T-cell (primary cell): Measurements from ENCODE around the gene PFDN6. TPM values are rescaled to one million over a fixed set of nuclear protein-coding genes. Genes with fewer than 3 reads are reported as not detected.

Experiments
- ATAC-seq, 4 experiments: fragments of 200-7000 bp in 3 of 4; fragments of 150-1000 bp in 1 of 4; cut with Tn5 transposase; replicated peaks in 1 of 4; 1 replicate in 3 of 4; 2 replicates in 1 of 4; pipeline ENCODE4 v1.10.0; 2021; ENCODE audit warnings: moderate library complexity in 3 of 4, mild to moderate bottlenecking in 2 of 4, moderate number of reproducible peaks in 1 of 4
- CTCF ChIA-PET, 2 donors: fragments of 300-600 bp; sonication (Branson Sonifier 250); formaldehyde crosslinking; loops; one replicate each; lab custom pipeline; 2022; ENCODE audit warnings: antibody characterized with exemption in 2 of 2; lab: Charles Lee
- POLR2A ChIA-PET, 2 donors: fragments of 300-600 bp; sonication (Branson Sonifier 250); formaldehyde crosslinking; loops; one replicate each; lab custom pipeline; 2022; ENCODE audit warnings: antibody characterized with exemption in 2 of 2; lab: Charles Lee
- DNase-seq, 35 experiments: peaks; one replicate each; pipeline versions ENCODE4 v3.0.0 to v3.0.0-alpha.2; 2013 to 2023
- H3K27ac ChIP-seq: one replicate; pipeline ENCODE4 v1.5.1; 2013; ENCODE audit warnings: low read length
- H3K27me3 ChIP-seq, 2 experiments: replicated peaks in 1 of 2; 1 replicate in 1 of 2; 2 replicates in 1 of 2; pipeline versions ENCODE4 v1.6.1 to v1.7.0; 2013; ENCODE audit warnings: low read length in 1 of 2, mixed read lengths in 1 of 2; ENCODE audit not compliant: control insufficient read depth in 2 of 2, insufficient read depth in 2 of 2; ENCODE audit errors: extremely low read depth in 1 of 2
- H3K36me3 ChIP-seq, 2 donors: 1 replicate in 1 of 2; 2 replicates in 1 of 2; pipeline versions ENCODE4 v1.6.1 to v1.7.0; 2013; ENCODE audit warnings: low read length in 1 of 2; ENCODE audit not compliant: control insufficient read depth in 2 of 2, insufficient read depth in 1 of 2; ENCODE audit errors: extremely low read depth in 1 of 2
- H3K4me1 ChIP-seq, 2 experiments: 1 replicate in 1 of 2; 2 replicates in 1 of 2; pipeline versions ENCODE4 v1.6.1 to v1.7.0; 2013; ENCODE audit warnings: low read length in 2 of 2, mixed read lengths in 1 of 2; ENCODE audit not compliant: insufficient read depth in 2 of 2, control insufficient read depth in 1 of 2; ENCODE audit errors: extremely low read depth in 1 of 2
- H3K4me3 ChIP-seq, 2 donors: 1 replicate in 1 of 2; 2 replicates in 1 of 2; pipeline versions ENCODE4 v1.5.1 to v1.7.0; 2013; ENCODE audit warnings: mild to moderate bottlenecking in 2 of 2, low read length in 1 of 2, moderate library complexity in 1 of 2; ENCODE audit not compliant: control insufficient read depth in 1 of 2; ENCODE audit errors: extremely low read depth in 1 of 2
- H3K9me3 ChIP-seq: 2 replicates; pipeline ENCODE4 v1.7.0; 2013
- H3K27ac Mint-ChIP-seq, 2 donors: one replicate each; pipeline ENCODE4 v1.8.0; 2020 to 2021; ENCODE audit warnings: mild to moderate bottlenecking in 2 of 2, mixed read lengths in 2 of 2
- H3K27me3 Mint-ChIP-seq, 2 donors: one replicate each; pipeline ENCODE4 v1.8.0; 2021 to 2022; ENCODE audit warnings: mixed read lengths in 2 of 2
- H3K36me3 Mint-ChIP-seq: one replicate; pipeline ENCODE4 v1.8.0; 2021; ENCODE audit warnings: mixed read lengths
- H3K4me1 Mint-ChIP-seq, 3 donors: one replicate each; pipeline ENCODE4 v1.8.0; 2020 to 2022; ENCODE audit warnings: mixed read lengths in 3 of 3, mild to moderate bottlenecking in 1 of 3
- H3K4me3 Mint-ChIP-seq, 3 donors: one replicate each; pipeline ENCODE4 v1.8.0; 2020 to 2022; ENCODE audit warnings: mild to moderate bottlenecking in 3 of 3, mixed read lengths in 3 of 3, moderate library complexity in 3 of 3
- H3K9me3 Mint-ChIP-seq, 3 donors: one replicate each; pipeline ENCODE4 v1.8.0; 2020 to 2022; ENCODE audit warnings: mixed read lengths in 3 of 3
- WGBS: methylation state at CpG from one replicate; pipeline ENCODE4 v1.1.5; 2013; ENCODE audit warnings: missing lambda C conversion rate; ENCODE audit not compliant: insufficient coverage; 5-methylcytosine and 5-hydroxymethylcytosine counted together
- total RNA-seq, 35 experiments: library from RNA in 6 of 35; stranded (reverse) in 6 of 35; fragments of 120-200 nt in 1 of 35; gene quantifications; one replicate each; pipeline versions ENCODE4 v1.2.1 to v1.2.4 and lab custom pipeline; 2013 to 2026

The PFDN6 gene
- total RNA-seq, 5 donors from 2014 or later (not counting 1 experiment from before 2014, with no cell fraction given) = 16.1 to 51.4 (median 40.5) TPM

DNA sequence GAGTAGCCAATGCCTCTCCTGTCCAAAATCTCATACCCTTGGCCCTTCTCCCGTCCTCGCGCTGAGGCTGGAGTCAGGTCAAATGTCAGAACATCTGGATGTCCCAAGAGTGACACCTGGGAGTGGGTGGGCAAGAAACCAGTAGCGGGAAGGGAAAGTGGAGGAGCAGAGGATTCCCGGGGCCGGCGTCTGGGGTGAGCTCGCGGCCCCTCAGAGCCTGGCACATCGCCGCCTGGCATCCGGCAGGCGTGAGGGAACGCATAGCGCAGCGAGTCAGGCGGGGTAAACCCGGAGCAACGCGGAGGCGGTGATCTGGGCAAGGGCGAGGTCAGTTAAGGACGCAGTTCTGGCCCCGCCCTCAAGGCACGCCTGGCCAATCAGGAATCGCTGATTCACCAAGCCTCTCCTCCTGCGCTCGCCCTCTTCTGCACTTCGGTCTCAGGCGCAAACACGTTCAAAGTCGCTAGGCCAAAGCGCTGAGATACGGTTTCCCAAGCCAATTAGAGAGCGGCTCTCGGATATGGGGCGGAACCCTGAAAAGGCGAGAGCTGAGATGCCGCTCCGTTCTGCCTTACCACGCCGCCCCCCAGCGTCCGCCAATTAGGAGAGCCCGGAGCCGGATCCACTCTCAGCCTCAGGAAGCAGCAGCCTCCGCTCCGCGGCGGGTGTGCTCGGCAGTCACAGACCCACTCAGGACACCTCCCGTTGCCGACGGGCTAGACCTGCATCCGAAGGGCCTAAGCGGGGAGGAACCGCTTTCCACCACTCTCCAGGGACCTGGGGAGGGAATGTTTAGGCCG is 40.3 kb upstream of the PFDN6 start:
- H3K9me3 ChIP-seq = no peaks in the 10 kb centered on the region
- DNase-seq (peak; percentile 91 to 99 (median 94)), ATAC-seq (peak; percentile 87 to 90 (median 90))
- ChIA-PET CTCF (interaction anchor here in 1 of 2 donors (0.6 to 2.3 kb wide), 28 partner anchors 11 to 381 kb away, joined by 3 to 16 read pairs (median 5); partner anchors contain the start of genes HLA-DPB1, HSD17B8, PFDN6 and RGL2), POLR2A (interaction anchor here (0.6 to 1.1 kb wide), 5 partner anchors 22 to 277 kb away, joined by 3 read pairs; no protein-coding TSS in a partner anchor)
- peaks cover 0 to 2% of the 10 kb centered on the region in 2 experiments for H3K27me3 ChIP-seq
- Mint-ChIP-seq H3K4me3 (peak overlapping the region; percentile 87 to 97 (median 87)), H3K27ac (peak overlapping the region; percentile 98), H3K4me1 (peaks cover 38 to 39% (median 39%) of the 10 kb centered on the region in 3 donors), H3K27me3 (no peaks in the 10 kb centered on the region), H3K9me3 (no peaks in the 10 kb centered on the region), H3K36me3 (peaks cover 5% of the 10 kb centered on the region)
- 1% methylated on average over 51 of the region's 58 CpGs for WGBS
- H3K4me1 ChIP-seq = peaks cover 19 to 31% of the 10 kb centered on the region in 2 experiments
- H3K27ac ChIP-seq = peak overlapping the region; percentile 95
- peaks cover 0 to 16% of the 10 kb centered on the region in 2 donors for H3K36me3 ChIP-seq
- H3K4me3 ChIP-seq = peak overlapping the region; percentile 58 to 83

DNA sequence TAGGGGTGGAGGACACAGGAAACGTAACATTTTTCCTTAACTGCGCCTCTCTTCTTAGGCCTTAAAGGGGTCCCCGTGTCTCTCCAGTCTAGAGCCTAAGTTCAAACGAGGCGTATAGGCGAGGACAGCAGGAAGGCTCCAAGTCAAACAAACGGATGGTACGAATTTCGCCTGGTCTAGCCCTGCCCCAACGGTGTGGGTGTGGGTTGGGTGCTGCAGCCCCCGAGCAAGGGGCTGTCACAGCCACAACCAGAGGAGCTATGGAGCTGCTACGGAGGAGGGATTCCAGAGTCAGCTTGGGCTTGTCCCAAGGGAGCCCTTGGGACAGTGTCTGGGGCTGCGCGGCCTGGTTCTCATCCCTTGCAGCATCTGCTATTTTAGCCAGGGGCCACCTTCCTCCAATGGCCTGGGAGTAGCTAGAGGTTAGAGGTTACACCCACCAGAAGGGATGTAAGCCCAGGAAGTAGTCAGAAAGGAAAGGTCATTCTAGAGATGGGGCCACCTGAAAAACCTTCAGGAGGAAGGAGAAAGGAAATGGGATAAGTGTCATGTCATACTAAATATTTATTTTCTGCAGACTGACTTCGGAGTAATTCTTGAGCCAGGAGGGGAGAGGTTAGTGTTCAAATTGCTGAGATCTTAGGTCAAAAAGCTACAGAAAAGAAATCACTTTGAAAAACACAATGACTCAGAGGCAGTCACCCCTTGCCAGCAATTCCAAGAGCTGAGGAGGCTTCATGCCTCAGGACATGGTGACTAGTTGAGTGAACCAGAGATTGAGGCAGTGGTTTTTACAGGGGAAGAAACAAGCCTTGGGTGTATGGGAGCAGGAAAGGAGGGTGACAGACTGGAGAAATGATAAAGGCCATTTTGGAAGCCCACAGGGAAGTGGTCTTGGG is 39.4 kb upstream of the PFDN6 start:
- Mint-ChIP-seq H3K36me3 (peaks cover 5% of the 10 kb centered on the region), H3K27me3 (no peaks in the 10 kb centered on the region), H3K4me3 (peak overlapping the region; percentile 87 to 97 (median 87)), H3K27ac (peak overlapping the region; percentile 98), H3K4me1 (peaks cover 38 to 39% (median 39%) of the 10 kb centered on the region in 3 donors), H3K9me3 (no peaks in the 10 kb centered on the region)
- WGBS = 26% methylated on average over 11 of the region's 15 CpGs
- Histone ChIP-seq H3K9me3 (no peaks in the 10 kb centered on the region), H3K4me3 (peak overlapping the region; percentile 58 to 83), H3K27me3 (peaks cover 0 to 2% of the 10 kb centered on the region in 2 experiments), H3K4me1 (peaks cover 19 to 31% of the 10 kb centered on the region in 2 experiments), H3K27ac (peak overlapping the region; percentile 95), H3K36me3 (peaks cover 0 to 16% of the 10 kb centered on the region in 2 donors)
- ChIA-PET CTCF (interaction anchor here in 1 of 2 donors (1.0 to 2.3 kb wide), 14 partner anchors 14 to 316 kb away, joined by 3 to 16 read pairs (median 8); partner anchors contain the start of genes RGL2, RING1, RPS18 and VPS52), POLR2A (interaction anchor here in 1 of 2 donors (0.7 to 1.0 kb wide), 3 partner anchors 51 to 278 kb away, joined by 3 read pairs; no protein-coding TSS in a partner anchor)
- DNase-seq = no peak
- ATAC-seq = no peak

DNA sequence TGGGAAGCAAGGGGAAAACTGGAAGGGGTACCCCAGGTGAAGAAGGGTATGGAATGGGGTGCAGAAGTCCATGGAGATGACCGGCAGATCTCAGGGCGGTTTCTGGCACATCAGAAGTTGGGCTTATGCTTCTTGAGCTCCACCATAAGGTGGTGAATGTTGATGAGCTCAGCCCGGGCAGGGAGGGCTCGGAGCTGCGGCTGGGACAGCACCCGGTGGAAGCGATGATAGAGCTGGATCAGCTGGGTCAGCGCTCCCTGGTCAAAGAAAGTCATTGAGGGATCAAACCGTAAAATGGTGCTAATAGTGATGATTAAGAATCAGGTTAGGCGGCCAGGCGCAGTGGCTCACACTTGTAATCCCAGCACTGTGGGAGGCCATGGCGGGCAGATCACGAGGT is 38.7 kb upstream of the PFDN6 start:
- ChIA-PET POLR2A (interaction anchor here in 1 of 2 donors (0.8 kb wide), 1 partner anchor 93 kb away, joined by 3 read pairs; no protein-coding TSS in a partner anchor), CTCF (no interaction called here)
- Histone ChIP-seq H3K27me3 (peaks cover 0 to 2% of the 10 kb centered on the region in 2 experiments), H3K9me3 (no peaks in the 10 kb centered on the region), H3K4me1 (peaks cover 19 to 31% of the 10 kb centered on the region in 2 experiments), H3K4me3 (no peak overlapping the region), H3K27ac (no peak overlapping the region), H3K36me3 (peaks cover 0 to 19% of the 10 kb centered on the region in 2 donors)
- Mint-ChIP-seq H3K4me1 (peaks cover 38 to 39% (median 39%) of the 10 kb centered on the region in 3 donors), H3K27ac (peak overlapping the region; percentile 98), H3K4me3 (peak overlapping the region; percentile 87 to 97 (median 87)), H3K27me3 (no peaks in the 10 kb centered on the region), H3K36me3 (peaks cover 5% of the 10 kb centered on the region), H3K9me3 (no peaks in the 10 kb centered on the region)
- no peak for DNase-seq
- 100% methylated on average over 2 of the region's 13 CpGs for WGBS
- no peak for ATAC-seq

DNA sequence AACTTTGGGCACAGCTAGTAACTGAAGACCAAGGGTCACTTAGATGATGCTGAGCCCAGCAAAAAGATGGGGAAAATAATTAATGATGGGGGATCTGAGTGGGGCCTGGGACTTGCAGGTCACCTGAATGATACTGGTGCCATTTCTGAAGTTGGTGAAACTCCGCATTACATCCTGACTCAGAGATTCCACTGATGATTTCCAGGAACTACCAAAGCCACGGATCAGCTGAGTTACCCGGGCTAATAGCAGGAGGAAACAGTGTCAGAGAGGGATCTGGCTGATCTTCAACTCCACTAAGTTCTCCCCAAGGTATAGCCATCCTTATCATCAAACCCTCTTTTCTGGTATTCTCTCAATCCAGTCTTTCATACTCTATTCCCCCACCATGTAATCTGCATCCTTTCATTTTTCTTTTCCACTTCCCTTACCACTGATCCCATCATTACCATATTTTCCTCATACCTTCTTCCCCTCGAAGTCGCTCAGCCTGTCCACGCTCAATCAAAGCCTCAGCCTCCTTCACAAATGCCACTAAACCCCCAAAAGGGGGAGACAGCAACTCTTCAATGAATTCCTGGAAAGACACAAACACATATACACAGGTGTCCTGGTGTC is 37.9 kb upstream of the PFDN6 start:
- Mint-ChIP-seq H3K27me3 (no peaks in the 10 kb centered on the region), H3K27ac (peak overlapping the region; percentile 36 to 77), H3K4me1 (peaks cover 38 to 39% (median 39%) of the 10 kb centered on the region in 3 donors), H3K9me3 (no peaks in the 10 kb centered on the region), H3K36me3 (peaks cover 5% of the 10 kb centered on the region), H3K4me3 (peak overlapping the region in 2 of 3 donors; percentile 3 to 15)
- ChIA-PET CTCF (no interaction called here), POLR2A (no interaction called here)
- DNase-seq (no peak), ATAC-seq (no peak)
- Histone ChIP-seq H3K4me3 (no peak overlapping the region), H3K36me3 (peaks cover 0 to 19% of the 10 kb centered on the region in 2 donors), H3K27me3 (no peaks in the 10 kb centered on the region), H3K27ac (no peak overlapping the region), H3K4me1 (peaks cover 19 to 31% of the 10 kb centered on the region in 2 experiments), H3K9me3 (no peaks in the 10 kb centered on the region)
- WGBS = 72% methylated on average over 6 of the region's 6 CpGs

DNA sequence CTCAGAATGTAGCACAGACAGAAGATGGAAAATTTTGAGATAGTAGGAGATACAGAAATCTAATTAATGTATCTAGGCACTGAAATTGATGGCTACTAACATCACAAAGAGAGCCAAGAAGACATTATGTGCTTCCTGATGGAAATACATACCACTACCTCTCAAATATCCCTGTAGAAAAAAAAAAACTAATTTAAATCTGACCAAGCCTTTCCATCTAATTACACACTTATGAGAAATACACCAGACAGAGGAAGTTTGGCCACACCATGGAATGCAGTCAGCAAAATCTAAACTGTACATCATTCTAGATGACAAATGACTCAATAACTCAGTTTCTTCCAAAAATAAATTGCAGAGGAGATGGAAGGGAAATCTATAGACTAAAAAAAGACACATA is 36.6 kb upstream of the PFDN6 start:
- no peaks in the 10 kb centered on the region for H3K27me3 Mint-ChIP-seq
- H3K4me1 Mint-ChIP-seq = peaks cover 38 to 39% (median 38%) of the 10 kb centered on the region in 3 donors
- ATAC-seq (no peak), DNase-seq (no peak)
- H3K9me3 ChIP-seq = no peaks in the 10 kb centered on the region
- H3K9me3 Mint-ChIP-seq = no peaks in the 10 kb centered on the region
- H3K27ac ChIP-seq = no peak overlapping the region
- peaks cover 0 to 19% of the 10 kb centered on the region in 2 donors for H3K36me3 ChIP-seq
- no peak overlapping the region for H3K4me3 ChIP-seq
- no peaks in the 10 kb centered on the region for H3K27me3 ChIP-seq
- CTCF ChIA-PET = interaction anchor here in 1 of 2 donors (0.7 kb wide), 1 partner anchor 88 kb away, joined by 3 read pairs; no protein-coding TSS in a partner anchor
- H3K36me3 Mint-ChIP-seq = peaks cover 5% of the 10 kb centered on the region
- POLR2A ChIA-PET = interaction anchor here in 1 of 2 donors (0.7 kb wide), 1 partner anchor 309 kb away, joined by 9 read pairs; no protein-coding TSS in a partner anchor
- no peak overlapping the region for H3K27ac Mint-ChIP-seq
- peaks cover 19 to 30% of the 10 kb centered on the region in 2 experiments for H3K4me1 ChIP-seq
- H3K4me3 Mint-ChIP-seq = no peak overlapping the region
